Neural cell (in vitro differentiated cells): Measurements from ENCODE around the gene HPS4. TPM values are rescaled to one million over a fixed set of nuclear protein-coding genes. Genes with fewer than 3 reads are reported as not detected.

Source experiments
- H2AFZ ChIP-seq: fragments of 200-600, 300-800 bp; sonication (generic), shearing (Covaris generic); 2 replicates; pipeline ENCODE4 v1.6.0; 2014; ENCODE audit warnings: low read depth, mild to moderate bottlenecking, antibody characterized with exemption, low read length, moderate library complexity
- H3F3A ChIP-seq: fragments of 200-600 bp; shearing (Covaris generic); 2 replicates; pipeline ENCODE4 v1.6.1; 2016; ENCODE audit warnings: mild to moderate bottlenecking, moderate library complexity, mixed read lengths, antibody characterized with exemption, low read length; ENCODE audit not compliant: insufficient read depth, poor library complexity, severe bottlenecking
- H3K27ac ChIP-seq: fragments of 200-600, 300-800 bp; sonication (generic), shearing (Covaris generic); 2 replicates; pipeline ENCODE4 v1.5.1; 2014; ENCODE audit warnings: mild to moderate bottlenecking, low read length, moderate library complexity
- H3K27me3 ChIP-seq: fragments of 300-800, 200-600 bp; sonication (generic), shearing (Covaris generic); 2 replicates; pipeline ENCODE4 v1.6.0; 2014; ENCODE audit warnings: mild to moderate bottlenecking, low read depth, low read length, moderate library complexity; ENCODE audit not compliant: insufficient read depth
- H3K36me3 ChIP-seq: fragments of 300-800, 200-600 bp; sonication (generic), shearing (Covaris generic); 2 replicates; pipeline ENCODE4 v1.5.1; 2014; ENCODE audit warnings: mild to moderate bottlenecking, antibody characterized with exemption, low read length, moderate library complexity; ENCODE audit not compliant: insufficient read depth
- H3K4me2 ChIP-seq: fragments of 300-800, 200-600 bp; sonication (generic), shearing (Covaris generic); 2 replicates; pipeline ENCODE4 v1.6.0; 2014; ENCODE audit warnings: mild to moderate bottlenecking, low read length
- H3K4me3 ChIP-seq: fragments of 300-800, 200-600 bp; sonication (generic), shearing (Covaris generic); 2 replicates; pipeline ENCODE4 v1.5.1; 2014; ENCODE audit warnings: mild to moderate bottlenecking, low read length, moderate library complexity
- H3K79me2 ChIP-seq: fragments of 200-600 bp; shearing (Covaris generic); replicated peaks from 2 replicates; pipeline ENCODE4 v1.6.0; 2014; ENCODE audit warnings: mild to moderate bottlenecking, low read length, moderate library complexity; ENCODE audit not compliant: insufficient read depth
- H3K9ac ChIP-seq: fragments of 300-800, 200-600 bp; sonication (generic), shearing (Covaris generic); 2 replicates; pipeline ENCODE4 v1.6.1; 2016; ENCODE audit warnings: mild to moderate bottlenecking, low read length, mixed read lengths
- H3K9me2 ChIP-seq: fragments of 200-600 bp; shearing (Covaris generic); 2 replicates; pipeline ENCODE4 v1.6.1; 2016; ENCODE audit warnings: mild to moderate bottlenecking, low read length, mixed read lengths; ENCODE audit not compliant: insufficient read depth
- H3K9me3 ChIP-seq: fragments of 200-600, 300-800 bp; sonication (generic), shearing (Covaris generic); 2 replicates; pipeline ENCODE4 v1.6.1; 2016; ENCODE audit warnings: mild to moderate bottlenecking, mixed run types, low read length, moderate library complexity, mixed read lengths
- H4K20me1 ChIP-seq: fragments of 200-600 bp; shearing (Covaris generic); 2 replicates; pipeline ENCODE4 v1.6.1; 2016; ENCODE audit warnings: mild to moderate bottlenecking, mixed run types; ENCODE audit not compliant: insufficient read depth
- EP300 ChIP-seq: fragments of 450-650 bp; conservative IDR thresholded peaks from 2 replicates; pipeline ENCODE4 v1.6.1; 2014; ENCODE audit warnings: antibody characterized with exemption, mild to moderate bottlenecking, moderate library complexity; ENCODE audit not compliant: poor library complexity, severe bottlenecking
- EZH2 ChIP-seq: fragments of 200-600, 300-800 bp; shearing (Covaris generic), sonication (generic); IDR thresholded peaks from 2 replicates; pipeline ENCODE4 v1.6.1; 2014; ENCODE audit warnings: antibody characterized with exemption, low read length, borderline replicate concordance, mild to moderate bottlenecking; ENCODE audit not compliant: insufficient read depth, poor library complexity, severe bottlenecking
- MXI1 ChIP-seq: fragments of 450-650 bp; conservative IDR thresholded peaks from 2 replicates; pipeline ENCODE4 v1.6.1; 2014; ENCODE audit warnings: antibody characterized with exemption, mild to moderate bottlenecking; ENCODE audit not compliant: poor library complexity, severe bottlenecking
- POLR2AphosphoS5 ChIP-seq: IDR thresholded peaks from 2 replicates; pipeline ENCODE4 v1.6.1; 2012
- RAD21 ChIP-seq: fragments of 450-650 bp; conservative IDR thresholded peaks from 2 replicates; pipeline ENCODE4 v1.6.1; 2014; ENCODE audit warnings: antibody characterized with exemption, mild to moderate bottlenecking, moderate library complexity
- SMC3 ChIP-seq: fragments of 450-650 bp; conservative IDR thresholded peaks from 2 replicates; pipeline ENCODE4 v1.6.1; 2014; ENCODE audit warnings: antibody characterized with exemption, mild to moderate bottlenecking, moderate library complexity; ENCODE audit not compliant: poor library complexity
- TAF1 ChIP-seq: IDR thresholded peaks from 2 replicates; pipeline ENCODE4 v1.6.1; 2012; ENCODE audit warnings: low read depth
- polyA plus RNA-seq: library from polyadenylated mRNA; depleted of rRNA; stranded (reverse); fragments of >200 nt; gene quantifications from 2 replicates; pipeline ENCODE4 v1.2.3, GENCODE V29; 2014
- TF ChIP-seq, protein P1 (sequence below): IDR thresholded peaks from 2 replicates; pipeline ENCODE4 v1.6.1; 2012; ENCODE audit warnings: borderline replicate concordance
- TF ChIP-seq, protein P2 (sequence below): fragments of 450-650 bp; IDR thresholded peaks from 2 replicates; pipeline ENCODE4 v1.5.1; 2014; ENCODE audit warnings: antibody characterized with exemption, mild to moderate bottlenecking, moderate library complexity; ENCODE audit not compliant: poor library complexity, severe bottlenecking

Gene HPS4
- polyA plus RNA-seq, 1 donor from 2014 or later = 54.1 TPM

DNA sequence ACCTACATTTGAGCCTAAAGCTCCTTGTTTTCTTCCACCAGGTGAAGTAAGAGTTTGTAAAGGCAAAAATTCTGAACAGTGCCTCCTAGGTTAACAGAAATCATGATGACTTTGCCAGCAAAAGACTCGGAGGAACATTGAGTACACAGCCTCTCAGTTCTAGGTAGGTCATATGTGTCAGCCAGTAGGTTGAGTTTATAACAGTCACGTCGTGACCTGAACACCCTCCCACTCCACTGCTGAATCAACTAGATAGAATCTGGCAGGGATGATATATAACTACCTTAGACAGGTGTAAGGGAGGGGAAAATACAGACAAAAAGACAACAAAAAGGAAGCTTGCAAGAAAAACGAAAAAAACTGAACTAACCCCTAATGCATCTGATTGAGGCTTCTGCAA lies 67.3 kb downstream of the HPS4 start:
- TF ChIP-seq EP300 = no peak
- TF ChIP-seq, protein P1, sequence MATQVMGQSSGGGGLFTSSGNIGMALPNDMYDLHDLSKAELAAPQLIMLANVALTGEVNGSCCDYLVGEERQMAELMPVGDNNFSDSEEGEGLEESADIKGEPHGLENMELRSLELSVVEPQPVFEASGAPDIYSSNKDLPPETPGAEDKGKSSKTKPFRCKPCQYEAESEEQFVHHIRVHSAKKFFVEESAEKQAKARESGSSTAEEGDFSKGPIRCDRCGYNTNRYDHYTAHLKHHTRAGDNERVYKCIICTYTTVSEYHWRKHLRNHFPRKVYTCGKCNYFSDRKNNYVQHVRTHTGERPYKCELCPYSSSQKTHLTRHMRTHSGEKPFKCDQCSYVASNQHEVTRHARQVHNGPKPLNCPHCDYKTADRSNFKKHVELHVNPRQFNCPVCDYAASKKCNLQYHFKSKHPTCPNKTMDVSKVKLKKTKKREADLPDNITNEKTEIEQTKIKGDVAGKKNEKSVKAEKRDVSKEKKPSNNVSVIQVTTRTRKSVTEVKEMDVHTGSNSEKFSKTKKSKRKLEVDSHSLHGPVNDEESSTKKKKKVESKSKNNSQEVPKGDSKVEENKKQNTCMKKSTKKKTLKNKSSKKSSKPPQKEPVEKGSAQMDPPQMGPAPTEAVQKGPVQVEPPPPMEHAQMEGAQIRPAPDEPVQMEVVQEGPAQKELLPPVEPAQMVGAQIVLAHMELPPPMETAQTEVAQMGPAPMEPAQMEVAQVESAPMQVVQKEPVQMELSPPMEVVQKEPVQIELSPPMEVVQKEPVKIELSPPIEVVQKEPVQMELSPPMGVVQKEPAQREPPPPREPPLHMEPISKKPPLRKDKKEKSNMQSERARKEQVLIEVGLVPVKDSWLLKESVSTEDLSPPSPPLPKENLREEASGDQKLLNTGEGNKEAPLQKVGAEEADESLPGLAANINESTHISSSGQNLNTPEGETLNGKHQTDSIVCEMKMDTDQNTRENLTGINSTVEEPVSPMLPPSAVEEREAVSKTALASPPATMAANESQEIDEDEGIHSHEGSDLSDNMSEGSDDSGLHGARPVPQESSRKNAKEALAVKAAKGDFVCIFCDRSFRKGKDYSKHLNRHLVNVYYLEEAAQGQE = no peak
- no peak for TF ChIP-seq RAD21
- TF ChIP-seq TAF1 = no peak
- TF ChIP-seq EZH2 = no peak
- no peak for TF ChIP-seq MXI1
- no peak for TF ChIP-seq POLR2AphosphoS5
- Histone ChIP-seq H3K4me3 (no peak overlapping the region), H3K9ac (no peak overlapping the region), H4K20me1 (no peaks in the 10 kb centered on the region), H3K27ac (no peak overlapping the region), H3K27me3 (no peaks in the 10 kb centered on the region), H3F3A (peaks cover 2% of the 10 kb centered on the region), H3K4me2 (no peak overlapping the region), H3K36me3 (no peaks in the 10 kb centered on the region), H3K9me2 (no peaks in the 10 kb centered on the region), H3K9me3 (no peaks in the 10 kb centered on the region), H2AFZ (no peak overlapping the region), H3K79me2 (no peaks in the 10 kb centered on the region)

DNA sequence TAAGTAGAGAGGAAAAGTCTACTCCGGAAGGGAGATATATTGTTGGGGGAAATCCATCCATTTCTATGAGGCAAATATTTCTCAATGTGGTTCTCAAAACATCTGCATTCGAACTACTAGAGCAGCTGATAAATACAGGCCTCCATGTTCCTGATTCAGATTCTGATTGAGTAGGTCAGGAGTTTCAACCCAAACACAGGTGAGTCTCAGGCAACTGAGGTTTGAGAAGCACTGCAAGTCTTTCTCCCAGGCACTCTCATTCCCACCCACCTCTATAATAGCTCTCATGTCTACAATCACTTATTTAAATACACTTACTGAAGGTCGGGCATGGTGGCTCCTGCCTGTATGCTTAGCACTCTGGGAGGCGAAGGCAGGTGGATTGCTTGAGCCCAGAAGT lies 69.2 kb downstream of the HPS4 start:
- no peaks in the 10 kb centered on the region for H3K79me2 ChIP-seq
- H3K9me2 ChIP-seq = no peaks in the 10 kb centered on the region
- TF ChIP-seq EP300 = no peak
- no peak for TF ChIP-seq EZH2
- no peak for TF ChIP-seq POLR2AphosphoS5
- TF ChIP-seq, protein P2, sequence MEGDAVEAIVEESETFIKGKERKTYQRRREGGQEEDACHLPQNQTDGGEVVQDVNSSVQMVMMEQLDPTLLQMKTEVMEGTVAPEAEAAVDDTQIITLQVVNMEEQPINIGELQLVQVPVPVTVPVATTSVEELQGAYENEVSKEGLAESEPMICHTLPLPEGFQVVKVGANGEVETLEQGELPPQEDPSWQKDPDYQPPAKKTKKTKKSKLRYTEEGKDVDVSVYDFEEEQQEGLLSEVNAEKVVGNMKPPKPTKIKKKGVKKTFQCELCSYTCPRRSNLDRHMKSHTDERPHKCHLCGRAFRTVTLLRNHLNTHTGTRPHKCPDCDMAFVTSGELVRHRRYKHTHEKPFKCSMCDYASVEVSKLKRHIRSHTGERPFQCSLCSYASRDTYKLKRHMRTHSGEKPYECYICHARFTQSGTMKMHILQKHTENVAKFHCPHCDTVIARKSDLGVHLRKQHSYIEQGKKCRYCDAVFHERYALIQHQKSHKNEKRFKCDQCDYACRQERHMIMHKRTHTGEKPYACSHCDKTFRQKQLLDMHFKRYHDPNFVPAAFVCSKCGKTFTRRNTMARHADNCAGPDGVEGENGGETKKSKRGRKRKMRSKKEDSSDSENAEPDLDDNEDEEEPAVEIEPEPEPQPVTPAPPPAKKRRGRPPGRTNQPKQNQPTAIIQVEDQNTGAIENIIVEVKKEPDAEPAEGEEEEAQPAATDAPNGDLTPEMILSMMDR = no peak
- no peak for TF ChIP-seq TAF1
- no peak for TF ChIP-seq SMC3
- no peak for TF ChIP-seq RAD21
- no peak for TF ChIP-seq MXI1
- TF ChIP-seq, protein P1 = no peak
- peaks cover 2% of the 10 kb centered on the region for H3F3A ChIP-seq
- no peaks in the 10 kb centered on the region for H3K9me3 ChIP-seq
- no peak overlapping the region for H2AFZ ChIP-seq
- H4K20me1 ChIP-seq = no peaks in the 10 kb centered on the region
- no peak overlapping the region for H3K27ac ChIP-seq
- H3K27me3 ChIP-seq = no peaks in the 10 kb centered on the region
- no peak overlapping the region for H3K4me3 ChIP-seq
- H3K4me2 ChIP-seq = no peak overlapping the region
- no peaks in the 10 kb centered on the region for H3K36me3 ChIP-seq
- H3K9ac ChIP-seq = no peak overlapping the region
